Thyroid gland (tissue), 4 donors: Measurements from ENCODE around the gene TRMT2A. TPM values are rescaled to one million over a fixed set of nuclear protein-coding genes. Genes with fewer than 3 reads are reported as not detected.

Experiments used
- DNase-seq, 2 donors: peaks; one replicate each; pipeline ENCODE4 v3.0.0-alpha.2; 2019
- H3K27ac ChIP-seq, 3 donors: fragments of 200-600 bp; sonication (generic); 1 replicate in 2 of 3; 2 replicates in 1 of 3; pipeline ENCODE4 v1.5.1; 2016 to 2019; ENCODE audit warnings: mild to moderate bottlenecking in 1 of 3, moderate library complexity in 1 of 3
- H3K27me3 ChIP-seq: fragments of 200-600 bp; sonication (generic); one replicate; pipeline ENCODE4 v1.5.1; 2019
- H3K36me3 ChIP-seq, 2 donors: fragments of 200-600 bp; sonication (generic); one replicate each; pipeline ENCODE4 v1.5.1; 2016 to 2019
- H3K4me1 ChIP-seq, 2 donors: fragments of 200-600 bp; sonication (generic); one replicate each; pipeline ENCODE4 v1.5.1; 2017 to 2019
- H3K4me3 ChIP-seq, 3 donors: fragments of 200-600 bp; sonication (generic); replicated peaks in 1 of 3; 1 replicate in 2 of 3; 2 replicates in 1 of 3; pipeline ENCODE4 v1.5.1; 2016; ENCODE audit warnings: mild to moderate bottlenecking in 1 of 3
- H3K9me3 ChIP-seq: fragments of 200-600 bp; sonication (generic); one replicate; pipeline ENCODE4 v1.5.1; 2017
- POLR2A ChIP-seq, 2 donors: fragments of 450-650 bp; IDR thresholded peaks; one replicate each; pipeline ENCODE4 v1.6.1; 2017; ENCODE audit warnings: antibody characterized with exemption in 2 of 2, mild to moderate bottlenecking in 2 of 2, moderate library complexity in 1 of 2
- WGBS, 2 donors: methylation state at CpG; one replicate each; pipeline ENCODE4 v1.1.5; 2017; 5-methylcytosine and 5-hydroxymethylcytosine counted together
- intact Hi-C: fragments of 100-400 bp; cut with DNase I; formaldehyde crosslinking; loops from one replicate; pipeline ENCODE4 v1.15.1; 2023
- total RNA-seq, 4 donors: library from RNA; depleted of rRNA; stranded (reverse); fragments of >200 nt; gene quantifications; one replicate each; pipeline ENCODE4 v1.2.3, GENCODE V29; 2016
- TF ChIP-seq, protein P1 (sequence below), 6 experiments: fragments of 200-600 bp in 3 of 6; fragments of 450-650 bp in 3 of 6; sonication (generic) in 3 of 6; IDR thresholded peaks; one replicate each; pipeline ENCODE4 v1.5.1; 2016 to 2019; ENCODE audit warnings: antibody characterized with exemption in 6 of 6, mild to moderate bottlenecking in 2 of 6, inconsistent platforms in 1 of 6, moderate library complexity in 1 of 6

The TRMT2A gene
- total RNA-seq, 4 donors from 2014 or later: 36.9 to 65.5 (median 53.3) TPM

DNA sequence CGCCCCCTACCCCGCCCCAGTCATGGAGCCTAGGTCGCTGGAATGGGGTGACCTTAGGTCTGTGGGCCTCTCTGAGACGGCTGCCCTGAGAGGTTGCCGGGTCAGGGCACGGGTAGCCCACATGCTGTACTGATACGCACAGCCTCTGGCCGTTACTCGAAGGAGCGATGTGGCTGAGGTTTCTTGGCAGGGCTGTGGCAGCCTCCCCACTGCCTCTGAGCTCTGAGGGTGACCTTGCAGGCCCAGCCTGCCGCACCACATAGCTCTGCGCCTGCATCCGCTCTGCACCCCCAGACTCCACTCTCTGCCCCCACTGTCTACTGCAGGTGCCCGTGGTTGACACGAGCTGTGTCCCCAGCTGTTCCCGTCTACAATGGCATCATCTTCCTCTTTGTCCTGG is 21.8 kb upstream of the TRMT2A start:
- Histone ChIP-seq H3K4me1 (peaks cover 5 to 43% of the 10 kb centered on the region in 2 donors), H3K4me3 (no peak overlapping the region), H3K27me3 (no peaks in the 10 kb centered on the region), H3K27ac (no peak overlapping the region), H3K36me3 (peaks cover 0 to 5% of the 10 kb centered on the region in 2 donors), H3K9me3 (no peaks in the 10 kb centered on the region)
- DNase-seq: no peak
- 88 to 96% methylated on average over 9 of the region's 16 CpGs for WGBS, 2 donors
- intact Hi-C loops: no loop called here
- TF ChIP-seq, protein P1, sequence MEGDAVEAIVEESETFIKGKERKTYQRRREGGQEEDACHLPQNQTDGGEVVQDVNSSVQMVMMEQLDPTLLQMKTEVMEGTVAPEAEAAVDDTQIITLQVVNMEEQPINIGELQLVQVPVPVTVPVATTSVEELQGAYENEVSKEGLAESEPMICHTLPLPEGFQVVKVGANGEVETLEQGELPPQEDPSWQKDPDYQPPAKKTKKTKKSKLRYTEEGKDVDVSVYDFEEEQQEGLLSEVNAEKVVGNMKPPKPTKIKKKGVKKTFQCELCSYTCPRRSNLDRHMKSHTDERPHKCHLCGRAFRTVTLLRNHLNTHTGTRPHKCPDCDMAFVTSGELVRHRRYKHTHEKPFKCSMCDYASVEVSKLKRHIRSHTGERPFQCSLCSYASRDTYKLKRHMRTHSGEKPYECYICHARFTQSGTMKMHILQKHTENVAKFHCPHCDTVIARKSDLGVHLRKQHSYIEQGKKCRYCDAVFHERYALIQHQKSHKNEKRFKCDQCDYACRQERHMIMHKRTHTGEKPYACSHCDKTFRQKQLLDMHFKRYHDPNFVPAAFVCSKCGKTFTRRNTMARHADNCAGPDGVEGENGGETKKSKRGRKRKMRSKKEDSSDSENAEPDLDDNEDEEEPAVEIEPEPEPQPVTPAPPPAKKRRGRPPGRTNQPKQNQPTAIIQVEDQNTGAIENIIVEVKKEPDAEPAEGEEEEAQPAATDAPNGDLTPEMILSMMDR (IDR thresholded peaks at IDR 0.05): no peak
- no peak for TF ChIP-seq POLR2A (IDR thresholded peaks at IDR 0.05)

DNA sequence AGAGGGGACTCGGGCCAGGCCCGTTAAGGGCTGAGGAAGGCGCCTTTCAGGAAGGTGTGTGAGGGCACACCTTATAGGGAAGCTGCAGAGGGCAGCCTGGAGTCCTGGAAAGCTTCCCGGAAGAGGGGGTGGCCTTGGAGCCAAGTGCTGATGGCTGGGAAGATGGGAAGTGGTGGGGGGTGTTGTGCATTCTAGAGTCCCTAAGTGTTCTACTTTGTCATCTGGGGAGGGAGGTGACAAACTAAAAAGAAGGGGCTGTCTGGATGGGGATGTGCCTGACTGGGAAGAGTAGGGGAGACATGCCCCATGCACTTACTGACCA is 21.4 kb upstream of the TRMT2A start:
- no peaks in the 10 kb centered on the region for H3K27me3 ChIP-seq
- WGBS, 2 donors: 51 to 65% methylated on average over 4 of the region's 4 CpGs
- H3K4me3 ChIP-seq: no peak overlapping the region
- H3K27ac ChIP-seq: no peak overlapping the region
- no peak for DNase-seq
- H3K36me3 ChIP-seq: peaks cover 0 to 2% of the 10 kb centered on the region in 2 donors
- intact Hi-C loops: no loop called here
- H3K9me3 ChIP-seq: no peaks in the 10 kb centered on the region
- peaks cover 8 to 48% of the 10 kb centered on the region in 2 donors for H3K4me1 ChIP-seq
- TF ChIP-seq POLR2A (IDR thresholded peaks at IDR 0.05): no peak
- TF ChIP-seq, protein P1 (IDR thresholded peaks at IDR 0.05): no peak

DNA sequence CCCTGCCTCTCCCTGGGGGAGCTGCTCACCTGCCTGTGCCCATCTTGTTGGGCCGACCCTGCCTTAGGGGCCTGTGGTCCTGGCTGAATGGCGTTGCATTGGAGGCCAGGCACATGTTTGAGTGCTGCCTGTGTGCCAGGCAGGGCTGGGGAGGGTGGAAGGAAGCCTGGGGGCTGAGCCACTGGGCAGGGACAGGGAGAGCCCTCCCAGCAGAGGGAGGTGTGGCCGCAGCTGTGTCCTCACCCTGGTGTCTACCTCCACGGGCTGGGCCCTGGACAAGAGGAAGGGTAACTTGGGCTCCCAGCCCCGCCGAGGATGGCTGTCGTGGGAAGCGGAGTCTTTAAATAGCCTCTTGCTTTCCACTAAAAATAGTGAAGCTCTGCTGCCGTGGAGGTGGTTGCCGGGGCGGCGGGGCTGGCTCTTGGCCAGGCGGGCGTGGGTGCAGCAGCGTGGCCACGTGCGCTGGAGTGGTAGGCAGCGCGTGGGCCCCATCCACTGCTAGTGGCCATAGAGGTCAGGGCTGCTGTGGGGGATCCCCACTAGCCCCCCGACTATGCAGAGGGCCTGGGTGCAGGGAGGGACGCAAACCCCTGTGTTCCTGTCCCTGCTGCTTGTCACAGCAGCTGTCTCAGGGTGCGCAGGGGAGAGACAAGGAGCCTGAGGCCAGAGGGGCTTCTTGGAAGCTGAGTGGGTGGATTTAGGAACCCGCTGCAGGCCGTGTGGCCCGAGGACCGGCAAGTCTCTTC is 20.8 kb upstream of the TRMT2A start:
- Histone ChIP-seq H3K9me3 (no peaks in the 10 kb centered on the region), H3K4me3 (no peak overlapping the region), H3K36me3 (no peaks in the 10 kb centered on the region), H3K4me1 (peaks cover 12 to 52% of the 10 kb centered on the region in 2 donors), H3K27me3 (no peaks in the 10 kb centered on the region), H3K27ac (no peak overlapping the region)
- WGBS, 2 donors: 45 to 53% methylated on average over 12 to 14 of the region's 26 CpGs
- peak in 1 of 2 donors; percentile 14 for DNase-seq
- TF ChIP-seq POLR2A (IDR thresholded peaks at IDR 0.05): no peak
- TF ChIP-seq, protein P1 (IDR thresholded peaks at IDR 0.05): no peak
- intact Hi-C loops: no loop called here

DNA sequence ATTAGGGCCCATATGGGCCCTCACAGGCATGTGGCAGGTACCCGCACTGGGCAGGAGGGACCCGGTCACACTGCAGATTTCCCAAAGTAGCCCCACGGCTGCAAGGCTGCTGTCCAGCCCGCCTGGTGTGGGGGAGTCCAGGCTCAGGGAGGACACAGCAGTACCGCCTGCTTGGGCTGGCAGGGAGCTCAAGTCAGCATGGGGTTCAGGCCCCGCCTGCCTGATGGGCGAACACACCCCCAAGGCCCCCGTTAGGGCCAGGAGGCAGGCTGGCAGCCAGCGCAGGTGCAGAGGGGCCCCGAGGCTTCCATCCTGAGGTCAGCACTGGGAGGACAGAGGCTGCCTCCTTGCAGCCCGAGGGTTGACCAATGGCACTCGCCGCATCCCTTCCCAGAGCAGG is 20.1 kb upstream of the TRMT2A start:
- no peaks in the 10 kb centered on the region for H3K36me3 ChIP-seq
- H3K4me1 ChIP-seq: peaks cover 18 to 57% of the 10 kb centered on the region in 2 donors
- H3K27me3 ChIP-seq: no peaks in the 10 kb centered on the region
- H3K9me3 ChIP-seq: no peaks in the 10 kb centered on the region
- TF ChIP-seq POLR2A (IDR thresholded peaks at IDR 0.05): no peak
- TF ChIP-seq, protein P1 (IDR thresholded peaks at IDR 0.05): no peak
- WGBS, 2 donors: 78 to 87% methylated on average over 5 to 7 of the region's 13 CpGs
- intact Hi-C loops: no loop called here
- no peak for DNase-seq
- no peak overlapping the region for H3K27ac ChIP-seq
- H3K4me3 ChIP-seq: no peak overlapping the region

DNA sequence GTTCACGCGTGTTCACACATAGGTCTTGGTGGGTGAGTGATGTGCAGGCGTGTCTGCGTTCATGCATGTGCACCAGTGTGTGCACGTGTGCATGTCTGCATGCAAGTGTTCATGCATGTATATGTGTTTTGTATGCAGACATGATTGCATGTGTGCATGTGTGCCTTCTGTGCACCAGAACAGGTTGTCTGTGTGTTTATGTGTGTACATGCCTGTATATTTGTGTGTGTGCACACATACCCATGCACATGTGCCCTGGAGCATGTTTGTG is 19.5 kb upstream of the TRMT2A start:
- H3K27me3 ChIP-seq: no peaks in the 10 kb centered on the region
- H3K9me3 ChIP-seq: no peaks in the 10 kb centered on the region
- peaks cover 18 to 57% of the 10 kb centered on the region in 2 donors for H3K4me1 ChIP-seq
- no peaks in the 10 kb centered on the region for H3K36me3 ChIP-seq
- 94 to 96% methylated on average over 5 of the region's 5 CpGs for WGBS, 2 donors
- intact Hi-C loops: no loop called here
- TF ChIP-seq, protein P1 (IDR thresholded peaks at IDR 0.05): no peak
- TF ChIP-seq POLR2A (IDR thresholded peaks at IDR 0.05): no peak
- H3K4me3 ChIP-seq: no peak overlapping the region
- no peak overlapping the region for H3K27ac ChIP-seq
- DNase-seq: no peak
